HepG2 (cell line): ENCODE data around the gene ATOH8. TPM values are rescaled to one million over a fixed set of nuclear protein-coding genes. Genes with fewer than 3 reads are reported as not detected.

ENCODE experiments used
- ARID2 ChIP-seq: sonication (generic); formaldehyde crosslinking; IDR thresholded peaks from 2 replicates; pipeline ENCODE4 v1.8.1; 2022; ENCODE audit warnings: mild to moderate bottlenecking, missing genetic modification reagents, borderline replicate concordance
- ARNTL ChIP-seq: sonication (generic); formaldehyde crosslinking; IDR thresholded peaks from 2 replicates; pipeline ENCODE4 v1.4.0; 2020; ENCODE audit warnings: mild to moderate bottlenecking, missing genetic modification reagents
- GATA4 ChIP-seq: sonication (generic); IDR thresholded peaks from 2 replicates; pipeline ENCODE4 v1.6.1; 2016; ENCODE audit warnings: antibody characterized with exemption, low read depth, borderline replicate concordance
- HNF4G ChIP-seq, 2 experiments: sonication (generic) in 1 of 2; formaldehyde crosslinking in 1 of 2; IDR thresholded peaks; 2 replicates each; pipeline versions ENCODE4 v1.4.0 to v1.6.1; 2011 to 2020; ENCODE audit warnings: borderline replicate concordance in 2 of 2, low read depth in 2 of 2, mild to moderate bottlenecking in 2 of 2, low read length in 1 of 2, missing genetic modification reagents in 1 of 2, moderate library complexity in 1 of 2
- MIXL1 ChIP-seq: IDR thresholded peaks from 2 replicates; pipeline ENCODE4 v1.6.1; 2016
- ONECUT2 ChIP-seq: sonication (generic); formaldehyde crosslinking; IDR thresholded peaks from 2 replicates; pipeline ENCODE4 v1.4.0; 2020; ENCODE audit warnings: missing genetic modification reagents
- PLRG1 ChIP-seq: fragments of 450-650 bp; conservative IDR thresholded peaks from 2 replicates; pipeline ENCODE4 v1.6.1; 2016
- POLR2A ChIP-seq, 2 experiments: IDR thresholded peaks; 2 replicates each; pipeline ENCODE4 v1.6.1; 2011; ENCODE audit warnings: low read depth in 2 of 2, low read length in 2 of 2, mild to moderate bottlenecking in 1 of 2, moderate library complexity in 1 of 2; ENCODE audit not compliant: insufficient read depth in 1 of 2
- PRDM4 ChIP-seq: sonication (generic); formaldehyde crosslinking; IDR thresholded peaks from 2 replicates; pipeline ENCODE4 v1.9.0; 2021; ENCODE audit warnings: missing genetic modification reagents, borderline replicate concordance
- TFE3 ChIP-seq: IDR thresholded peaks from 2 replicates; pipeline ENCODE4 v1.6.1; 2016
- YY1 ChIP-seq: IDR thresholded peaks from 2 replicates; pipeline ENCODE4 v1.6.1; 2011; ENCODE audit warnings: low read length, low read depth, moderate library complexity, mild to moderate bottlenecking; ENCODE audit not compliant: insufficient read depth, insufficient replicate concordance
- ZBTB1 ChIP-seq: sonication (generic); formaldehyde crosslinking; IDR thresholded peaks from 2 replicates; pipeline ENCODE4 v1.4.0; 2020; ENCODE audit warnings: missing genetic modification reagents, borderline replicate concordance
- ZHX2 ChIP-seq, 2 experiments: sonication (generic) in 1 of 2; formaldehyde crosslinking in 1 of 2; IDR thresholded peaks; 2 replicates each; pipeline versions ENCODE4 v1.6.1 to v1.9.0; 2014 to 2022; ENCODE audit warnings: antibody characterized with exemption in 1 of 2, borderline replicate concordance in 1 of 2, inconsistent platforms in 1 of 2, low read depth in 1 of 2, missing genetic modification reagents in 1 of 2
- ZNF552 ChIP-seq: sonication (generic); formaldehyde crosslinking; IDR thresholded peaks from 2 replicates; pipeline ENCODE4 v1.9.0; 2022; ENCODE audit warnings: missing genetic modification reagents, mild to moderate bottlenecking, borderline replicate concordance
- ZNF574 ChIP-seq: sonication (generic); formaldehyde crosslinking; IDR thresholded peaks from 2 replicates; pipeline ENCODE4 v1.4.0; 2020; ENCODE audit warnings: missing genetic modification reagents
- ZNF629 ChIP-seq: sonication (generic); formaldehyde crosslinking; conservative IDR thresholded peaks from 2 replicates; pipeline ENCODE4 v1.5.0; 2020; ENCODE audit warnings: missing genetic modification reagents
- ZNF792 ChIP-seq: IDR thresholded peaks from 2 replicates; pipeline ENCODE4 v1.6.1; 2016
- polyA plus RNA-seq, 8 experiments: library from polyadenylated mRNA; depleted of rRNA in 3 of 8; stranded (reverse) in 7 of 8; unstranded in 1 of 8; fragments of >200 nt; fragmentation: Illumina TruSeq in 4 of 8; extraction: Trizol in 4 of 8; gene quantifications; 2 replicates each; pipeline versions ENCODE4 v1.2.1 to v1.2.3, GENCODE V29; 2011 to 2016; ENCODE audit warnings: low read depth in 4 of 8, missing spikeins in 1 of 8, mixed read lengths in 1 of 8; ENCODE audit not compliant: insufficient read depth in 1 of 8
- total RNA-seq, 5 experiments: library from RNA; depleted of rRNA; stranded (reverse); fragments of >200 nt; fragmentation: Illumina TruSeq; extraction: Trizol; gene quantifications; 2 replicates each; pipeline ENCODE4 v1.2.3, GENCODE V29; 2016; ENCODE audit warnings: low read depth in 1 of 5

ATOH8 gene
- total and polyA plus RNA-seq, 2 of the 13 experiments (the other 11 are each of a cell fraction or from before 2014, with no cell fraction given) = 0.13 to 0.61 TPM

- TF ChIP-seq ZHX2 (IDR thresholded peaks at IDR 0.05; ENCODE audit: low read depth) = no peak
- TF ChIP-seq ZHX2 (CRISPR knock-in tag; IDR thresholded peaks at IDR 0.05; ENCODE audit: borderline replicate concordance) = no peak
- no peak for TF ChIP-seq ZNF574 (CRISPR knock-in tag)
- no peak for TF ChIP-seq PRDM4
- TF ChIP-seq ARID2 = no peak
- TF ChIP-seq TFE3 = no peak
- no peak for TF ChIP-seq ONECUT2 (CRISPR knock-in tag)
- TF ChIP-seq POLR2A (IDR thresholded peaks at IDR 0.05; ENCODE audit: insufficient read depth in 1 of 2, low read depth in 2 of 2, low read length in 2 of 2) = no peak
- TF ChIP-seq MIXL1 (CRISPR knock-in tag) = no peak
- peak; percentile 17; the same call in 1 of the 2 replicates for TF ChIP-seq ARNTL (CRISPR knock-in tag)
- no peak for TF ChIP-seq ZNF552 (CRISPR knock-in tag)
- no peak for TF ChIP-seq YY1
- TF ChIP-seq ZNF792 (CRISPR knock-in tag) = no peak
- TF ChIP-seq ZBTB1 = no peak
- 0 out of 2 replicates have a peak, but pooled peaks have one; percentile 32 for TF ChIP-seq HNF4G (IDR thresholded peaks at IDR 0.05; ENCODE audit: borderline replicate concordance, low read depth, low read length)
- TF ChIP-seq HNF4G (CRISPR knock-in tag; IDR thresholded peaks at IDR 0.05; ENCODE audit: borderline replicate concordance, low read depth) = no peak
- TF ChIP-seq GATA4 = no peak
- TF ChIP-seq PLRG1 = no peak
- TF ChIP-seq ZNF629 (CRISPR knock-in tag) = no peak
These were observed 11.8 kb upstream of the ATOH8 start (continued) for GRCh38 chr2:85741833-85742455.
